GM19023 (cell line): ENCODE measurements around the gene RAB11FIP3.

Experiments
- ATAC-seq: cut with Tn5 transposase; IDR thresholded peaks from one replicate; pipeline ENCODE4 v1.9.1; 2021; ENCODE audit warnings: mild to moderate bottlenecking, moderate library complexity; ENCODE audit not compliant: unreplicated experiment

RAB11FIP3 gene

DNA sequence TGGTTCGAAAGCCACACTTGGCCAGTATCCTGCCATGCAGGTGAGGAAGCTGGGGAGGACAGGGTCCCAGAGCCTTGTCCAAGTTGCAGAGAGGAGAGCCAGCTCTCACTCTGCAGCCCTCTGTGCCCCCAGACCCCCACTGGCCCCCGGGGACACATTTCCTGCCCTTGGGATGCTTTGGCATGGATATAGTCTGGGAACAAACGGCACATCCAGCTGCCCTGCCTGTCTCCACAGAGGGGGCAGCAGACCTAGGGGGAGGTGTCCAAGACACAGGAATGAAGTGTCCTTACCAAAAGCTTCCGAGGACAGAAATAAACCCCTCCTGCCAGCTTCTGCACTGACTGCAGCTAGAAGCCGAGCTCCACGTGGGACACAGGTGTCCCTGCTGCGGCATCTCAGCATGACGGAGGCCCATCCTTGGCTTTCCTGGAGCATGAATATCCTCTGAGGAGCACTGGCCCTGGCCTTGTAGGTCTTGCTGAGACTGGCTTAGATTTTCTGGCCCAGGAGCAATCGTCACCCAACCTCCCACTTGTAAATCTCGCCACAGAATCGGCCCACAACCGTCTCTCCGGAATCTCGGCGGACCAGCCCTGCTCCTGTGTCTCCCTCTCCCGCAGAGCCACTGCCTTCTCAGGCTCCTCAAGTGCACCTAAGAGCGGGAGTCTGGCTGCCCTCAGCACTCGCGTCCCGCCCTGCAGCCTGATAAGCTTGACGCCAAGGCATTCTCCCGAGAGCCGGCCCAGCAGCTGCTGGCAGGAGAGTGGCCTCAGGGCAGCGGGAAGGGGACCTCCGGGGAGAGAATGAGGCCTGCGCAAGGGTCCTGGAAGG is 100.9 kb downstream of the RAB11FIP3 start:
- no peak for ATAC-seq

DNA sequence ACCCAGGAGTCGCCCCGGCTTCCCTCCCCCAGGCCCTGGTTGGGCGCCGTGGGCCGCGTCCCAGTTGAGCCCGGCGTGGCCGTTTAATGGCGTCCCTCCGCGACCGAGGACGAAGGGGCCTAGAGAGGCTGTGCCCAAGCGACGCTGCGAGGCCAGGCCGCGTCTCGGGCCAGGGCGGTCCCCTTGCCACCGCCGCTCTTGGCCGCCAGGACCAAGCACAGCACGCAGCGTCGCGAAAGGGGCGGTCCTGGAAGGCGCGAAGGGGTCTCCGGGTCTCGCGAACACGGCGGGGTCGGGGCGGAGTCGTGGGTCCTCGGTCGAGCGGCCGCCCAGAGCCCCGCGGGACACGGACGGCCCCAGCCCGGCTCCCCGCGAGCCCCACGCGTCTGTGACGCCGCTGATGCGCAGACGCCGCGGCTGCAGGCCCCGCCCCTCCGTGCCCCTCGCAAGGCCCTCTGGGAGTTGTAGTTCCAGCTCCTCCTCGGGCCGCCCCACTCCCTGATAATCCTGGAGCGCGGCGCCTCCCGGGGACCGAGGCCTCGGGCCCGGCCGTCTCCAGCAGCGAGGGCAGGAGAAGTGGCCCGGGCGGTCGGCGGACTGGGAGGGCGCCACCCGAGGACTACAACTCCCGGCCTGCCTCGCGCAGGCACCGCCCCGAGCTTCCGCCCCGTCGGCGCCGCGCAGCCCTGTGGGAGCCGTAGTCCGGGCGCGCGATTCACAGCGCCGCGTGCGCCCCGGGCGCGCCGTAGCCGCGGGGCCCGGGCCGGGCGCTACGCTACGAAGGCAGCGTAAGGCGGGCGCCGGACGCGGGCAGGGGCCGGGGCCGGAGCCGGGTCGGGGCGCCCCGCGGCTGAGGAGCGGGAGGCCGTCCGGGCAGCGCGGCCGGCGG is 101.8 kb downstream of the RAB11FIP3 start, which contains the start of gene CAPN15:
Gene CAPN15, plus strand, starts transcription at position 698 of the 889 bp plus-strand sequence. CDS start 19,127 bp downstream, outside the sequence.
- ATAC-seq: peak; percentile 64

GRCh38 chr16:528111-529011 is 102.9 kb downstream of the RAB11FIP3 start:
- ATAC-seq: no peak

DNA sequence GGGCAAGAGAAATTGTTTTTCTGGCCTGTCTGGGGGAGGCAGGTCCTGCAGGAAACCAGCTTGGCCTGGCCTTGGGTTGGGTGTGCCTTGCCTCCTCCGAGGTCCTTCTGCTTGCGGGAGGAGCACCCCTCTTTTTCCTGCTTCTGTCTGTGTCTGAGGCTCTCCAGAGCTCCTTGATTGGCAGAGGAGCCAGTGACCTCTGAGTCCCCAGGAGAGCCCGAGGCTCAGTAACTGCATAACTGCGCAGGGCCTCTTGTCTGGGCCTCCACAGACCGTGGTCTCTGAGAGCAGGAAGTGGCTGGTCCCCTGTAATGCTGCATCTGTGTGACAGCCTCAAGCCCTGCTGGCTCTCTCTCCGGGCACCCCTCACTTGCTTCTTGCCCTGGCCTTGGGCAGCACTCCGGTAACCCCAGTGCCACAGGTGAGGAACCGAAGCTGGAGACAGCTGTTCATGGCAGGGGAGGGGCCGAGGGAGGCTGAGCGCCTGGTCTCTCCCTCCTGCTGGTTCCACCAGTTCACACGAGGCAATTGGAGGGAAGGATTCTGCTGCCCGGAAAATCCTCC is 103.6 kb downstream of the RAB11FIP3 start:
- no peak for ATAC-seq

GRCh38 chr16:530111-530817 is 104.8 kb downstream of the RAB11FIP3 start:
- no peak for ATAC-seq

- ATAC-seq: no peak
Measured at GRCh38 chr16:531494-532125, 106.2 kb downstream of the RAB11FIP3 start.

GRCh38 chr16:533391-534123 is 108.1 kb downstream of the RAB11FIP3 start:
- no peak for ATAC-seq

- ATAC-seq: no peak
Measured at GRCh38 chr16:534135-534534, 108.7 kb downstream of the RAB11FIP3 start.

DNA sequence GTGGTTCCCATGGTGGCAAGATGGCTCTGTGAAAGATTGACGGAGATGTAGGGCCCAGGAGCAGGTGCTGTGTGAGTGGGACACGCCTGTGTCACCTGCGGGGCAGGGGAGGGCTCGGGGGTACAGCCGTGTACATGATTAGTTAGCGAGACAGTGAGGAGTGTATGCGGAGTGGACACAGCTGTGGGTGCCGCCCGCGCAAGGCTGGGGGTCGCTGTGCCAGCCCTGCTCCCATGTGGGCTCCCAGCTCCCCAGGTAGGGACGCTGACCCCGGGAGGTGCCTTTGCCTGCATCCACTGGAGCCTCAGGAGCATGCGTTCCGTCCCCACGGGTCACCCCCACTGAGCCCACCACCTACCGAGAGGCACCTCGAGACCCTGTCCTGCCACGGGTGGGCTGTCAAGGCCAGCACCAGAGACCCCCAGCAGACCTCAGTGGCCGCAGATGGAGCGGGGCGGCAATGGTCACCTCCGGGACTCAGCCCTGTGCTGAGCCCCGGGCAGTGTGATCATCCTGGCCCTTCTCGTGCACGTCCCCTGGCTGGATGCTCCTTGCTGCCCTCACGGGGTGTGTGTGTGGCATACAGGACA is 109.5 kb downstream of the RAB11FIP3 start:
- no peak for ATAC-seq

DNA sequence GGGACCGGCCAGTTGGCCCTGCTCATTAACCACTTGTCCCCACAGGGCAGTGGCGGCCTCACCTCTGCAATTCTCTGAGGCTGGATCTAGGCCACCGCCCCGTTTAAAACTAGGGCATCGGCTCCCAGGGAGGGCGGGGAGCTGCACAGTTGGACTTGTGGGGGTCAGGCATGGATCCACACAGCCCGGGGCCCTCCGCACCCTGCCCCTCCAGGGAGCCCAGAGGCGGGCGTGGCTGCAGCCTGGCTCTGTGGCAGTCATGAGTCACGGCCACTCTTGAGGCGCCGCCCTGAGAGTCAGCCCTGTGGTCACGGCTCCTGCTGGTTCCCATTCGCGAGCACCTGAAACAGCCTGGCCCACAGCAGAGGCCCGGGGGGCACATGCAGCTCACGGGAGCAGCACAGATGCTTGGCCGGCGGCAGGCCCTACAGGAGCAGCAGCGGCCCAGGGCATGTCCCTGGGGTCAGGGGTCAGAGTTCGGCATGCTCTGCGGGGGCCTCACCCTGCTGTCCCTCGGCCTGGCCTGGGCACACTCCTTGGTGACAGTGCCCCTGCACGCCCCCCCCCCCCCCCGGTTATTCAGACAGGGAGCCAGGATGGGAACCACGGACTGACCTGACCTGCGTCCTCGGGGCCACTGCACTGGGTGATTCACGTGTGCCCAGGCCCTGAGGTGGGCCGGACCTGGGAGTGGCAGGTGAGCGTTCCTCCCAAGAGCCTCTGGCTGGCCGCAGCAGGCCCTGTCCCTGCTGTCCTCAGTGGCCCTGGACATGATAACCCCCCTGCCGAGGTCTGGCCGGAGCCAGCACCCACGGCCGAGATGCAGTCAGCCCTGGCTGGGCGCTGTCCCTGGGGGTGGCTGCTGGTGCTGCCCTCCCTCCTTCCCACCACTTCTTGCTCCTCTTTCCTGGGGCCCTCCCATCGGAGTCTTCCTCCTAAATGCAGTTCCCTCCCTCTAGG is 110.3 kb downstream of the RAB11FIP3 start:
- no peak for ATAC-seq

- no peak for ATAC-seq
Measured at GRCh38 chr16:536746-537145, 111.3 kb downstream of the RAB11FIP3 start.

GRCh38 chr16:537415-538335 is 112.2 kb downstream of the RAB11FIP3 start:
- no peak for ATAC-seq

GRCh38 chr16:539901-540530 is 114.6 kb downstream of the RAB11FIP3 start:
- ATAC-seq: no peak

DNA sequence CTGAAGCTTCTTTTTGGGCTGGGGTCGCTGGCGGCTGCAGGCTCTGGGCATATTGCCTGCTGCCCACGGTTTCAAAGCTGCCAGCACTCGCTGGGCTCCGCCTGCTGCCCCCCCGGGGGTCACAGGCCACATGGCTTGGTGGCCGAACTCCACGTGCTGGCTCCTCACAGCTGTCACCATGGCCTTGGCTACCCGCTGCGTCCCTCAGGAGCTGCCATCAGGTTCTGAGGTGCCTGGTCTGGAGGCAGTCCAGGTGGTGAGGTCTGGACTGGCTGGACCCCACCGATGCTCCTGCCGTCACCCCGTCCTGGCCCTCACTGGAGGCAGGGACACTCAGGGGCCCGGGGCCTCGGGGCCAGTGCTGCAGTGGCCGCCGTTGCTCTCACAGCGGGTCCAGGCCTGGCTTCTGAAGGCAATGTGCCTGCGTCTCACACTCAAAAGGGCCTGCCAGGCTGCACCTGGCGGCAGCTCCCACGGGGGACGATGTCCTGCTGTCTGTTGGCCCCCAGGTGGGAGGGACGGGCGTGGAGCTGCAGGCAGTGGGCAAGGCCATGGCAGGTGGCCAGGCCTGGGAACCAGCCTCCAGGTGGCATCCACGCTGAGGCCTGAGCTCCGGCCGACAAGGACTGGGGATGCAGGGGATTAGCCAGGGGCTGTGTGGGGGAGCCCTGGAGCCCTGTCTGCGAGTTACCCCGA is 115.3 kb downstream of the RAB11FIP3 start:
- ATAC-seq: no peak
